ENCODE measurements around the gene BLOC1S4. TPM values are rescaled to one million over a fixed set of nuclear protein-coding genes. Genes with fewer than 3 reads are reported as not detected.
"Not testable (repeated sequence)": the region's sequence is repeated elsewhere in the genome, so short reads cannot be mapped to it uniquely, and the experiment has no call there.

Gene BLOC1S4
- total RNA-seq: 10 to 100 TPM; 24.4 to 27.4 (median 26.0) TPM

- H3K27me3 Mint-ChIP-seq (ENCODE audit: low read depth): no peaks in the 10 kb centered on the region
These were observed at the start of gene BLOC1S4 for GRCh38 chr4:6716018-6716911. TSS of gene BLOC1S4 (plus strand) at chr4:6716174. CDS start at chr4:6716210, 36 bp downstream.

GRCh38 chr4:6668391-6668790 lies 47.6 kb upstream of the BLOC1S4 start:
- no peak overlapping the region for H3K4me3 Mint-ChIP-seq
- no peaks in the 10 kb centered on the region for H3K36me3 Mint-ChIP-seq (ENCODE audit: insufficient read depth)
- ATAC-seq (no peak), DNase-seq (no peak)
- peaks cover 4% of the 10 kb centered on the region for H3K4me1 Mint-ChIP-seq (ENCODE audit: low read depth)
- no peaks in the 10 kb centered on the region for H3K9me3 Mint-ChIP-seq
- peaks cover 5% of the 10 kb centered on the region for H3K27me3 Mint-ChIP-seq (ENCODE audit: low read depth)

More at GRCh38 chr4:6716018-6716911, at the start of gene BLOC1S4:
- Mint-ChIP-seq H3K9me3 (no peaks in the 10 kb centered on the region), H3K36me3 (ENCODE audit: insufficient read depth) (peaks cover 5% of the 10 kb centered on the region), H3K4me3 (peak within 1 kb of the TSS; percentile 93), H3K4me1 (ENCODE audit: low read depth) (peaks cover 28% of the 10 kb centered on the region)
- ATAC-seq (peak; percentile 84 to 85), DNase-seq (peak; percentile 84)

- Mint-ChIP-seq H3K36me3 (ENCODE audit: insufficient read depth) (peaks cover 19% of the 10 kb centered on the region), H3K9me3 (no peaks in the 10 kb centered on the region), H3K4me3 (no peak overlapping the region), H3K4me1 (ENCODE audit: low read depth) (peaks cover 25% of the 10 kb centered on the region), H3K27me3 (ENCODE audit: low read depth) (no peaks in the 10 kb centered on the region)
- DNase-seq (no peak), ATAC-seq (no peak)
These were observed 44.3 kb upstream of the BLOC1S4 start for GRCh38 chr4:6671648-6672047.

- Mint-ChIP-seq H3K36me3 (ENCODE audit: insufficient read depth) (peaks cover 21% of the 10 kb centered on the region), H3K27me3 (ENCODE audit: low read depth) (no peaks in the 10 kb centered on the region), H3K9me3 (no peaks in the 10 kb centered on the region), H3K4me1 (ENCODE audit: low read depth) (peaks cover 30% of the 10 kb centered on the region), H3K4me3 (no peak overlapping the region)
- DNase-seq (no peak), ATAC-seq (no peak)
These were observed 43.8 kb upstream of the BLOC1S4 start for GRCh38 chr4:6672131-6672530.

- not testable (repeated sequence) for DNase-seq; H3K9me3 Mint-ChIP-seq; ATAC-seq; H3K27me3 Mint-ChIP-seq (ENCODE audit: low read depth)
- H3K4me1 Mint-ChIP-seq (ENCODE audit: low read depth): peaks cover 36% of the 10 kb centered on the region
- peak overlapping the region; percentile 97 for H3K4me3 Mint-ChIP-seq
- H3K36me3 Mint-ChIP-seq (ENCODE audit: insufficient read depth): peaks cover 24% of the 10 kb centered on the region
These were observed 43.3 kb upstream of the BLOC1S4 start for GRCh38 chr4:6672541-6673190.

- not testable (repeated sequence) for H3K27me3 Mint-ChIP-seq (ENCODE audit: low read depth); H3K9me3 Mint-ChIP-seq
- Mint-ChIP-seq H3K4me1 (ENCODE audit: low read depth) (peaks cover 38% of the 10 kb centered on the region), H3K4me3 (peak overlapping the region; percentile 97), H3K36me3 (ENCODE audit: insufficient read depth) (peaks cover 25% of the 10 kb centered on the region)
- ATAC-seq (peak; percentile 10 to 16), DNase-seq (peak; percentile 25)
These were observed 42.7 kb upstream of the BLOC1S4 start for GRCh38 chr4:6673191-6673659.

GRCh38 chr4:6673660-6674499 lies 42.1 kb upstream of the BLOC1S4 start:
- peak; percentile 87 for DNase-seq
- Mint-ChIP-seq H3K4me3 (peak overlapping the region; percentile 97), H3K36me3 (ENCODE audit: insufficient read depth) (peaks cover 32% of the 10 kb centered on the region), H3K4me1 (ENCODE audit: low read depth) (peaks cover 44% of the 10 kb centered on the region), H3K9me3 (no peaks in the 10 kb centered on the region), H3K27me3 (ENCODE audit: low read depth) (no peaks in the 10 kb centered on the region)
- peak; percentile 83 to 88 for ATAC-seq

GRCh38 chr4:6674500-6675149 lies 41.3 kb upstream of the BLOC1S4 start:
- Mint-ChIP-seq H3K27me3 (ENCODE audit: low read depth) (no peaks in the 10 kb centered on the region), H3K36me3 (ENCODE audit: insufficient read depth) (peaks cover 32% of the 10 kb centered on the region), H3K4me1 (ENCODE audit: low read depth) (peaks cover 47% of the 10 kb centered on the region), H3K9me3 (no peaks in the 10 kb centered on the region), H3K4me3 (peak overlapping the region; percentile 97)
- peak; percentile 54 for DNase-seq
- peak; percentile 23 to 35 for ATAC-seq

GRCh38 chr4:6676722-6677558 lies 39.0 kb upstream of the BLOC1S4 start:
- Mint-ChIP-seq H3K27me3 (ENCODE audit: low read depth) (no peaks in the 10 kb centered on the region), H3K4me3 (peak overlapping the region; percentile 97), H3K36me3 (ENCODE audit: insufficient read depth) (peaks cover 47% of the 10 kb centered on the region), H3K4me1 (ENCODE audit: low read depth) (peaks cover 47% of the 10 kb centered on the region), H3K9me3 (peaks cover 6% of the 10 kb centered on the region)
- ATAC-seq (no peak), DNase-seq (no peak)

GRCh38 chr4:6680372-6681034 lies 35.5 kb upstream of the BLOC1S4 start:
- no peaks in the 10 kb centered on the region for H3K27me3 Mint-ChIP-seq (ENCODE audit: low read depth)
- no peak overlapping the region for H3K4me3 Mint-ChIP-seq
- ATAC-seq (no peak), DNase-seq (no peak)
- peaks cover 39% of the 10 kb centered on the region for H3K36me3 Mint-ChIP-seq (ENCODE audit: insufficient read depth)
- peaks cover 6% of the 10 kb centered on the region for H3K9me3 Mint-ChIP-seq
- H3K4me1 Mint-ChIP-seq (ENCODE audit: low read depth): peaks cover 33% of the 10 kb centered on the region

GRCh38 chr4:6681191-6681590 lies 34.8 kb upstream of the BLOC1S4 start:
- Mint-ChIP-seq H3K36me3 (ENCODE audit: insufficient read depth) (peaks cover 32% of the 10 kb centered on the region), H3K4me1 (ENCODE audit: low read depth) (peaks cover 29% of the 10 kb centered on the region), H3K27me3 (ENCODE audit: low read depth) (no peaks in the 10 kb centered on the region), H3K9me3 (peaks cover 6% of the 10 kb centered on the region), H3K4me3 (no peak overlapping the region)
- no peak for DNase-seq
- ATAC-seq: no peak

- Mint-ChIP-seq H3K9me3 (peaks cover 6% of the 10 kb centered on the region), H3K27me3 (ENCODE audit: low read depth) (no peaks in the 10 kb centered on the region), H3K36me3 (ENCODE audit: insufficient read depth) (peaks cover 21% of the 10 kb centered on the region), H3K4me1 (ENCODE audit: low read depth) (peaks cover 27% of the 10 kb centered on the region), H3K4me3 (no peak overlapping the region)
- no peak for ATAC-seq
- no peak for DNase-seq
These were observed 32.9 kb upstream of the BLOC1S4 start for GRCh38 chr4:6682862-6683590.
